Heart left ventricle (tissue), 13 donors: ENCODE measurements around the gene ARF4.

Experiments
- CTCF ChIP-seq, 12 donors: fragments of 200-600 bp; sonication (generic) in 4 of 12; IDR thresholded peaks; one replicate each; pipeline versions ENCODE4 v1.5.0 to v1.8.0; 2018 to 2022; ENCODE audit warnings: antibody characterized with exemption in 12 of 12, mild to moderate bottlenecking in 5 of 12
- POLR2A ChIP-seq, 2 donors: fragments of 450-650 bp; IDR thresholded peaks; one replicate each; pipeline ENCODE4 v1.6.1; 2017; ENCODE audit warnings: antibody characterized with exemption in 2 of 2, mild to moderate bottlenecking in 2 of 2, moderate library complexity in 2 of 2
- donor health status: ischemic (EF 13 %, LVEDD 7.1; RV severe dilation, severe dysfunction).
- donor health status: DM: no; HTN: yes; CAD: no.
- donor health status: DM: no; HTN: no; CAD: no.
- donor health status: ischemic (EF 25% LVEDD 6.9; RV normal size, moderate dysfunction).
- donor health status: ischemic (EF 25% LVEDD 5.7; RV mildly dilated, moderate dysfunction).
- donor health status: ischemic (EF 35%, LVEDD 5.7; RV mildly dilated, moderate dysfunction).
- donor health status: nonischemic (EF 11% LVEDD 7.7; RV severe dilation, severe dysfunction).
- donor health status: DM: yes; HTN: yes; CAD: no.
- donor health status: PGD.
- donor health status: ischemic (EF 29% LVEDD 5.4; RV normal size, mild dysfunction).
- donor health status: nonischemic (EF 23%, LVEDD 6.1; RV moderate dilation, normal function).

GRCh38 chr3:57557085-57557537, 40.0 kb downstream of the ARF4 start:
- TF ChIP-seq CTCF (IDR thresholded peaks at IDR 0.05), result no peak
- TF ChIP-seq POLR2A (IDR thresholded peaks at IDR 0.05), result no peak
